IPS-11a (cell line): ENCODE data around the gene SPAG16.

Experiments
- H3K4me3 ChIP-seq: one replicate; pipeline ENCODE4 v1.5.1; 2013; ENCODE audit warnings: low read depth, low read length, control low read depth

The SPAG16 gene

DNA sequence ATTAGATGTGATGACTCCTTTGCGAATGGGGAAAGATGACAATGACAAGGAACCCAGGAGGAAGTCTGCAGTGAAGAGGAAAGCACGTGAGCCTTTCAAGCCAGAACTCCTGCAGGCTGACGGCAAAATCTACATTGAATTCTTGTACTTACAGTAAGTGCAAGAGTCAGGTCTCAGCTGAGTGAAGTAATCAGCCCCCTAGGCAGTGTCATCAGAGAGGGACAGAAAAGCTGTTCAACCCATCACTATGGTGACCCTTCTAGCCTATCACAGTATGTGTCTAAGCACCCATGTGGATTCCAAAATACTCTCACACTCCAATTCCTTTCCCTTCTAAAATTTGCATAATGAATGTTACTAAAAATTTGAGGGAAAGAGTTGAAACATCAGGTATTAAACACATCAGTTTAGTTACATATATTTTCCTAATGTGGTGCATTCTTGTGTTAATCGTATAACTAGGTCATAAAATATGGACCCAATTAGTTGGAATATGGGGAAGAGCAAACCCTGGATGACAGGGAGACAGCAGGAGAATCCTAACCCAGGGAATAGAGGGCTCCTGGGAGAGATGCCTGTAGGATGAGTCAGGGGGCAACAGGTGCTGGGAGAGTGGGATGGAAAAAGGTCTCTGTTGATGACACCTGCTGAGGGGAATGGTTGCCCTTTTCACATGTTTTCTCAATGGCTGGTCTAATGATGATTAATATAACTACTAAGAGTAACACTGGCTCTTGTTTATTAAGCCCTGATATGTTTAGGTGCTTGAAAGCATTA, 1166.0 kb downstream of the SPAG16 start:
- no peak overlapping the region for H3K4me3 ChIP-seq

DNA sequence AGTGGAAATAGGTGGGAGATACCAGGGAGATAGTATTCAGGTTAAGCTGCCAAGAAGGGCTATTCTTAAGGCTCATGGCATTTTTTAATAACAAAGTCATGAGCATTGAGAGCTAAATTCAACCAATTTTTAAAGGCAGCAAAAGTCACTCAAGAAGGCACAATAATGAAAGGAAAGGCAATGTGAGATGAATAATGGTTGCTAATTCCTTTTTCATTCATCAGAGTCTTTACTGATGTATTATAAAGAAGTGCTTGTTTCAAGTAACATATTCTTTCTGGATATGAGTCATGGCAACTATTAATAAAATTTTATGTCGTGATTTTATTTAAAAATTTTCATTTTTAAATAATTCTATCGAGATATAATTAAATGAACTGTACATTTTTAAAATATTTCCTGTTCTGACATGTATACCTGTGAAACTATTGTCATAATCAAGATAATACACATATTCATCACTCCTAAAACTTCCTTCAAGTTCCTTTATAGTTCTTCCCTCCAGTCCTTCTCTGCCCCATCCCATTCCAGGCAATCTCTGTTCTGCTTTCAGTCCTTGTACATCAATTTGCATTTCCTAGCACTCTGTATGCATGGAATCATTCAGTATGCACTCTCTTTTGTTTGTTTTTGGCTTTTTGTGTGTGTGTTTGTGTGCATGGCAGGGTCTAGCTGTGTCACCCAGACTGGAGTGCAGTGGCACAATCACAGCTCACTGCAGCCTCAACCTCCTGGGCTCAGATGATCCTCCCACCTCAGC, 1167.4 kb downstream of the SPAG16 start:
- H3K4me3 ChIP-seq, result no peak overlapping the region
